Measurements from ENCODE around the gene ARHGEF39. TPM values are rescaled to one million over a fixed set of nuclear protein-coding genes. Genes with fewer than 3 reads are reported as not detected.

Gene ARHGEF39
- polyA plus RNA-seq, 3 donors = 0.13 to 0.53 (median 0.42) TPM

GRCh38 chr9:35651956-35652828 is 12.8 kb downstream of the ARHGEF39 start:
- Mint-ChIP-seq H3K36me3 (no peaks in the 10 kb centered on the region), H3K4me1 (peaks cover 42% of the 10 kb centered on the region), H3K9me3 (peaks cover 0 to 1% (median 0%) of the 10 kb centered on the region in 7 donors), H3K27ac (peak overlapping the region in 3 of 7 donors; percentile 32 to 80 (median 45)), H3K4me3 (no peak overlapping the region), H3K27me3 (ENCODE audit: low read depth in 3 of 3) (peaks cover 0 to 7% (median 3%) of the 10 kb centered on the region in 3 donors)
- Histone ChIP-seq H3K27me3 (ENCODE audit: control insufficient read depth in 2 of 2, insufficient read depth in 2 of 2, low read length in 2 of 2) (no peaks in the 10 kb centered on the region), H3K27ac (ENCODE audit: low read depth in 1 of 2, low read length in 2 of 2) (no peak overlapping the region), H3K4me2 (replicated peaks; ENCODE audit: extremely low read depth, low read length, poor library complexity, severe bottlenecking) (no peak overlapping the region), H4K20me1 (ENCODE audit: insufficient read depth, low read length) (no peaks in the 10 kb centered on the region), H3K4me1 (ENCODE audit: control insufficient read depth in 1 of 2, insufficient read depth in 2 of 2, low read length in 2 of 2) (peaks cover 42 to 58% of the 10 kb centered on the region in 2 donors), H3K36me3 (replicated peaks in 1 of 2; ENCODE audit: control insufficient read depth in 1 of 2, insufficient read depth in 2 of 2, low read length in 2 of 2) (no peaks in the 10 kb centered on the region), H3K9ac (ENCODE audit: insufficient read depth, low read length, poor library complexity, severe bottlenecking) (no peak overlapping the region), H3K79me2 (ENCODE audit: insufficient read depth, low read length) (no peaks in the 10 kb centered on the region), H3K4me3 (replicated peaks in 1 of 3; ENCODE audit: low read depth in 2 of 3, low read length in 3 of 3) (no peak overlapping the region), H3K9me3 (replicated peaks in 1 of 2; ENCODE audit: control insufficient read depth in 1 of 2, insufficient read depth in 1 of 2, low read length in 2 of 2) (no peaks in the 10 kb centered on the region), H2AFZ (ENCODE audit: insufficient read depth, low read depth, low read length, poor library complexity, severe bottlenecking) (no peak overlapping the region)
- WGBS (ENCODE audit: insufficient coverage) = 93% methylated on average over 3 of the region's 7 CpGs
- TF ChIP-seq CTCF (IDR thresholded peaks at IDR 0.05) = no peak
- DNase-seq = peak in 2 of 3 donors; percentile 65 to 70
- intact Hi-C loops (cut with micrococcal nuclease) = no loop called here

- peak within 1 kb of the TSS in 1 of 7 donors; percentile 32 for H3K27ac Mint-ChIP-seq
- DNase-seq = no peak
- Histone ChIP-seq H3K4me3 (replicated peaks in 1 of 3; ENCODE audit: low read depth in 2 of 3, low read length in 3 of 3) (peak within 1 kb of the TSS in 1 of 3 experiments; percentile 53), H3K4me1 (ENCODE audit: control insufficient read depth in 1 of 2, insufficient read depth in 2 of 2, low read length in 2 of 2) (peaks cover 42 to 62% of the 10 kb centered on the region in 2 donors), H3K9ac (ENCODE audit: insufficient read depth, low read length, poor library complexity, severe bottlenecking) (no peak within 1 kb of the TSS), H3K27ac (ENCODE audit: low read depth in 1 of 2, low read length in 2 of 2) (no peak within 1 kb of the TSS), H4K20me1 (ENCODE audit: insufficient read depth, low read length) (no peaks in the 10 kb centered on the region), H3K27me3 (ENCODE audit: control insufficient read depth in 2 of 2, insufficient read depth in 2 of 2, low read length in 2 of 2) (no peaks in the 10 kb centered on the region), H3K79me2 (ENCODE audit: insufficient read depth, low read length) (peaks cover 8% of the 10 kb centered on the region), H3K9me3 (replicated peaks in 1 of 2; ENCODE audit: control insufficient read depth in 1 of 2, insufficient read depth in 1 of 2, low read length in 2 of 2) (no peaks in the 10 kb centered on the region), H2AFZ (ENCODE audit: insufficient read depth, low read depth, low read length, poor library complexity, severe bottlenecking) (peak within 1 kb of the TSS; percentile 81), H3K36me3 (replicated peaks in 1 of 2; ENCODE audit: control insufficient read depth in 1 of 2, insufficient read depth in 2 of 2, low read length in 2 of 2) (no peaks in the 10 kb centered on the region), H3K4me2 (replicated peaks; ENCODE audit: extremely low read depth, low read length, poor library complexity, severe bottlenecking) (peak within 1 kb of the TSS; percentile 64)
- H3K27me3 Mint-ChIP-seq (ENCODE audit: low read depth in 3 of 3) = peaks cover 0 to 5% (median 0%) of the 10 kb centered on the region in 3 donors
- intact Hi-C loops (cut with micrococcal nuclease) = no loop called here
- H3K4me1 Mint-ChIP-seq = peaks cover 43% of the 10 kb centered on the region
- 78% methylated on average over 11 of the region's 22 CpGs for WGBS (ENCODE audit: insufficient coverage)
- peaks cover 0 to 1% (median 0%) of the 10 kb centered on the region in 7 donors for H3K9me3 Mint-ChIP-seq
- peak within 1 kb of the TSS in 1 of 2 donors; percentile 53 for H3K4me3 Mint-ChIP-seq
- TF ChIP-seq CTCF (IDR thresholded peaks at IDR 0.05) = no peak
- no peaks in the 10 kb centered on the region for H3K36me3 Mint-ChIP-seq
These were observed 14.4 kb downstream of the ARHGEF39 start, which contains the start of gene SIT1 for GRCh38 chr9:35650341-35651158. TSS of gene SIT1 (minus strand) at chr9:35650931. CDS start at chr9:35650853, 78 bp downstream.
